ENCODE measurements around the gene RHOJ. TPM values are rescaled to one million over a fixed set of nuclear protein-coding genes. Genes with fewer than 3 reads are reported as not detected.

RHOJ gene
- total RNA-seq, 1 experiment from 2014 or later = 30.2 TPM

DNA sequence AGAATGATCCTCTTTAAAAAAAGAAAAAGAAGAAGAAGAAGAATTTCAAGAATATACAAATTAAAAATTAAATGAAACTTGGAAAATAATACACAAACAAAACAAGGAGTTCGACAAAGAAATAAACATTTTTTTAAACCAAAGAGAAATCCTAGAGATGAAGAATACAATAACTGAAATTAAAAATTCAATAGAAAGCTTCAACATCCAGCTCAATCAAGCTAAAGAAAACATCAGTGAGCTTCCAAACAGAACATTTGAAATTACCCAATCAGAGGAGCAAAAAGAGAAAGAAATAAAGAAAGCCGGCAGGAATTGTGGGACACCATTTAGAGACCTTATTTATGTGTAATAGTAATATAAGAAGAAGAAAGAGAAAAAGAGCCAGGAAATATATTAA, 37.2 kb upstream of the RHOJ start:
- no peaks in the 10 kb centered on the region for H3K36me3 ChIP-seq (ENCODE audit: insufficient read depth, low read length, poor library complexity, severe bottlenecking)
- TF ChIP-seq EZH2 (IDR thresholded peaks at IDR 0.05; ENCODE audit: borderline replicate concordance, low read depth, low read length, poor library complexity, severe bottlenecking) = no peak
- TF ChIP-seq, protein P1, sequence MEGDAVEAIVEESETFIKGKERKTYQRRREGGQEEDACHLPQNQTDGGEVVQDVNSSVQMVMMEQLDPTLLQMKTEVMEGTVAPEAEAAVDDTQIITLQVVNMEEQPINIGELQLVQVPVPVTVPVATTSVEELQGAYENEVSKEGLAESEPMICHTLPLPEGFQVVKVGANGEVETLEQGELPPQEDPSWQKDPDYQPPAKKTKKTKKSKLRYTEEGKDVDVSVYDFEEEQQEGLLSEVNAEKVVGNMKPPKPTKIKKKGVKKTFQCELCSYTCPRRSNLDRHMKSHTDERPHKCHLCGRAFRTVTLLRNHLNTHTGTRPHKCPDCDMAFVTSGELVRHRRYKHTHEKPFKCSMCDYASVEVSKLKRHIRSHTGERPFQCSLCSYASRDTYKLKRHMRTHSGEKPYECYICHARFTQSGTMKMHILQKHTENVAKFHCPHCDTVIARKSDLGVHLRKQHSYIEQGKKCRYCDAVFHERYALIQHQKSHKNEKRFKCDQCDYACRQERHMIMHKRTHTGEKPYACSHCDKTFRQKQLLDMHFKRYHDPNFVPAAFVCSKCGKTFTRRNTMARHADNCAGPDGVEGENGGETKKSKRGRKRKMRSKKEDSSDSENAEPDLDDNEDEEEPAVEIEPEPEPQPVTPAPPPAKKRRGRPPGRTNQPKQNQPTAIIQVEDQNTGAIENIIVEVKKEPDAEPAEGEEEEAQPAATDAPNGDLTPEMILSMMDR (conservative IDR thresholded peaks at IDR 0.05; ENCODE audit: low read depth, low read length) = no peak
- CTCF ChIA-PET = no interaction called here
- intact Hi-C loops (cut with micrococcal nuclease; ENCODE audit: unreplicated experiment) = no loop called here
- H3K27ac ChIP-seq (ENCODE audit: low read depth, low read length, poor library complexity, severe bottlenecking) = no peak overlapping the region
- BruUV-seq (replicated peaks) = no TSS peak
- no peak for DNase-seq (ENCODE audit: low spot score)
- H3K4me1 ChIP-seq (ENCODE audit: insufficient read depth, low read length, poor library complexity, severe bottlenecking) = no peaks in the 10 kb centered on the region
- POLR2A ChIA-PET (ENCODE audit: low non-redundant PET) = no interaction called here
- H3K27me3 ChIP-seq (replicated peaks; ENCODE audit: insufficient read depth, low read depth, low read length, poor library complexity) = no peaks in the 10 kb centered on the region
- H3K4me3 ChIP-seq (ENCODE audit: low read depth, low read length, poor library complexity, severe bottlenecking) = no peak overlapping the region
- H3K9me3 ChIP-seq (ENCODE audit: low read depth, low read length, poor library complexity, severe bottlenecking) = peaks cover 8% of the 10 kb centered on the region

DNA sequence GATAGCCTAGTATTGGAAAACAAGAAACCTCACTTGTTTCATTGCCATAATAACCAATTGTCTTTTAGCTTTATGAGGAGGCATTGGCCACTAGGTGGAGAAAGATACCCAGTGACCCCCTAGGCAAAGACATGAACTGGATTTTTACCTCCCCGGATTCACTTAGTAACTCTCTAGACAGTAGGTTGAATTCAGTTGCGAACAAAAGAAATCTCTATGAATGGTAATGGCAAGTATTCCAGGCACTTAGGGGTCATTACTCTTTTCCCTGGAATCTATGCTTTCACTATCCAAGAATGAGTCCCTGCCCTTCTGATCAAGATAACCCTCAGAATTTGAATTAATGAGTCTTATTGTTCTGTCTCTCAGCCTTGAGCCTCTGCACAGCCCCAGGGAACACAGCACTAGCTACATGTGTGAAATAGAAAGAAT, 29.5 kb upstream of the RHOJ start:
- H3K36me3 ChIP-seq (ENCODE audit: insufficient read depth, low read length, poor library complexity, severe bottlenecking) = no peaks in the 10 kb centered on the region
- POLR2A ChIA-PET (ENCODE audit: low non-redundant PET) = interaction anchor here (0.6 kb wide), 1 partner anchor 181 kb away, joined by 3 read pairs; no protein-coding TSS in a partner anchor

DNA sequence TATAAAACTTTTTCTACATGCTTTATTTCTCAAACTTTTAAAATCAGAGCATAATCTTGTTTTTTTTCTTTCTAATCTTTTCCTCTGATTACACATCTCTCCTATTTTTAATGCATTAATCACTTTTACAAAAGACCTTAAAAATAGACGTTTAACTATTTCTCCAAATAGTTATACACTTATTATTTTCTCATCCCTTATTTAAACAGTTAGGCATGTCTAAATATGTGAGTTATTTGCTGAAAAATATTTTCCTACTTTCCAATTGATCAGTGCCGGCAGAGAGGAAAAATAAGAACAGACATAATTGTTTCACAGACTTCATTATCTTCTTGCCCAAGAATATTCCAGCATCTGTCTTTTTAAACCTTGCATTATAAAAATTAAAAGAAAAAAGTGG, 28.7 kb upstream of the RHOJ start:
- Histone ChIP-seq H3K36me3 (ENCODE audit: insufficient read depth, low read length, poor library complexity, severe bottlenecking) (no peaks in the 10 kb centered on the region), H3K9me3 (ENCODE audit: low read depth, low read length, poor library complexity, severe bottlenecking) (no peaks in the 10 kb centered on the region), H3K27ac (ENCODE audit: low read depth, low read length, poor library complexity, severe bottlenecking) (no peak overlapping the region), H3K4me1 (ENCODE audit: insufficient read depth, low read length, poor library complexity, severe bottlenecking) (peaks cover 6% of the 10 kb centered on the region), H3K4me3 (ENCODE audit: low read depth, low read length, poor library complexity, severe bottlenecking) (no peak overlapping the region), H3K27me3 (replicated peaks; ENCODE audit: insufficient read depth, low read depth, low read length, poor library complexity) (no peaks in the 10 kb centered on the region)
- no TSS peak for BruUV-seq (replicated peaks)
- DNase-seq (ENCODE audit: low spot score) = no peak
- ChIA-PET CTCF (interaction anchor here (1.4 kb wide), 1 partner anchor 29 kb away, joined by 9 read pairs; the partner anchor contains the start of gene RHOJ), POLR2A (ENCODE audit: low non-redundant PET) (no interaction called here)
- intact Hi-C loops (cut with micrococcal nuclease; ENCODE audit: unreplicated experiment) = loop anchor here (10.0 kb wide), 1 partner anchor 199 kb away; no protein-coding TSS in a partner anchor
- TF ChIP-seq, protein P1 (conservative IDR thresholded peaks at IDR 0.05; ENCODE audit: low read depth, low read length) = no peak
- TF ChIP-seq EZH2 (IDR thresholded peaks at IDR 0.05; ENCODE audit: borderline replicate concordance, low read depth, low read length, poor library complexity, severe bottlenecking) = no peak

More for the DNA sequence above, 29.5 kb upstream of the RHOJ start:
- H3K27ac ChIP-seq (ENCODE audit: low read depth, low read length, poor library complexity, severe bottlenecking) = no peak overlapping the region
- TF ChIP-seq, protein P1 (conservative IDR thresholded peaks at IDR 0.05; ENCODE audit: low read depth, low read length) = peak; percentile 70
- TF ChIP-seq EZH2 (IDR thresholded peaks at IDR 0.05; ENCODE audit: borderline replicate concordance, low read depth, low read length, poor library complexity, severe bottlenecking) = no peak
- DNase-seq (ENCODE audit: low spot score) = peak; percentile 75
- H3K4me1 ChIP-seq (ENCODE audit: insufficient read depth, low read length, poor library complexity, severe bottlenecking) = peaks cover 6% of the 10 kb centered on the region
- no TSS peak for BruUV-seq (replicated peaks)
- H3K27me3 ChIP-seq (replicated peaks; ENCODE audit: insufficient read depth, low read depth, low read length, poor library complexity) = no peaks in the 10 kb centered on the region
- H3K4me3 ChIP-seq (ENCODE audit: low read depth, low read length, poor library complexity, severe bottlenecking) = no peak overlapping the region
- intact Hi-C loops (cut with micrococcal nuclease; ENCODE audit: unreplicated experiment) = loop anchor here (1.0 to 10.0 kb wide), 2 partner anchors 102 to 200 kb away; no protein-coding TSS in a partner anchor
- H3K9me3 ChIP-seq (ENCODE audit: low read depth, low read length, poor library complexity, severe bottlenecking) = no peaks in the 10 kb centered on the region
- CTCF ChIA-PET = interaction anchor here (1.4 kb wide), 2 partner anchors 9 to 30 kb away, joined by 3 to 9 read pairs; partner anchors contain the start of gene RHOJ
